Neural progenitor cell (in vitro differentiated cells): ENCODE measurements around the gene ADAM11. TPM values are rescaled to one million over a fixed set of nuclear protein-coding genes. Genes with fewer than 3 reads are reported as not detected.

ENCODE experiments used
- DNase-seq: peaks from one replicate; pipeline ENCODE4 v3.0.0-alpha.2; 2016; ENCODE audit warnings: low spot score
- H2AFZ ChIP-seq: fragments of 200-600 bp; sonication (generic); replicated peaks from 2 replicates; pipeline ENCODE4 v1.6.1; 2016; ENCODE audit warnings: antibody characterized with exemption
- H3F3A ChIP-seq: fragments of 200-600 bp; sonication (generic); 2 replicates; pipeline ENCODE4 v1.6.1; 2016; ENCODE audit warnings: antibody characterized with exemption, low read depth
- H3K27ac ChIP-seq: fragments of 200-600 bp; sonication (generic); 2 replicates; pipeline ENCODE4 v1.5.1; 2016; ENCODE audit warnings: mild to moderate bottlenecking
- H3K27me3 ChIP-seq: fragments of 200-600 bp; sonication (generic); 2 replicates; pipeline ENCODE4 v1.6.1; 2016; ENCODE audit warnings: mild to moderate bottlenecking, moderate library complexity
- H3K36me3 ChIP-seq: fragments of 200-600 bp; sonication (generic); 2 replicates; pipeline ENCODE4 v1.5.1; 2016
- H3K4me1 ChIP-seq: fragments of 200-600 bp; sonication (generic); 2 replicates; pipeline ENCODE4 v1.6.1; 2016; ENCODE audit warnings: mixed run types
- H3K4me2 ChIP-seq: fragments of 200-600 bp; sonication (generic); 2 replicates; pipeline ENCODE4 v1.6.1; 2016
- H3K4me3 ChIP-seq: fragments of 200-600 bp; sonication (generic); 2 replicates; pipeline ENCODE4 v1.5.1; 2016
- H3K79me2 ChIP-seq: fragments of 200-600 bp; sonication (generic); 2 replicates; pipeline ENCODE4 v1.6.1; 2016; ENCODE audit warnings: low read depth
- H3K9ac ChIP-seq: fragments of 200-600 bp; sonication (generic); 2 replicates; pipeline ENCODE4 v1.6.1; 2016
- H3K9me3 ChIP-seq: fragments of 200-600 bp; sonication (generic); 2 replicates; pipeline ENCODE4 v1.5.1; 2016; ENCODE audit warnings: low read depth
- H4K20me1 ChIP-seq: fragments of 200-600 bp; sonication (generic); 2 replicates; pipeline ENCODE4 v1.6.1; 2016; ENCODE audit warnings: low read depth
- H3K27ac Mint-ChIP-seq: 3 replicates; pipeline ENCODE4 v1.8.0; 2021; ENCODE audit warnings: mixed read lengths
- H3K27me3 Mint-ChIP-seq: 2 replicates; pipeline ENCODE4 v1.8.0; 2022; ENCODE audit warnings: low read depth, mild to moderate bottlenecking, inconsistent platforms, moderate library complexity, mixed read lengths; ENCODE audit not compliant: insufficient read depth
- H3K36me3 Mint-ChIP-seq: 3 replicates; pipeline ENCODE4 v1.8.0; 2021; ENCODE audit warnings: mixed read lengths
- H3K4me1 Mint-ChIP-seq: 3 replicates; pipeline ENCODE4 v1.8.0; 2021; ENCODE audit warnings: mixed read lengths
- H3K4me3 Mint-ChIP-seq: 3 replicates; pipeline ENCODE4 v1.8.0; 2021; ENCODE audit warnings: mild to moderate bottlenecking, moderate library complexity, mixed read lengths
- H3K9me3 Mint-ChIP-seq: 3 replicates; pipeline ENCODE4 v1.8.0; 2020; ENCODE audit warnings: mixed read lengths
- CTCF ChIP-seq: fragments of 200-600 bp; sonication (generic); IDR thresholded peaks from 2 replicates; pipeline ENCODE4 v1.5.1; 2017; ENCODE audit warnings: antibody characterized with exemption, mild to moderate bottlenecking
- EZH2 ChIP-seq: fragments of 200-600 bp; sonication (generic); IDR thresholded peaks from 2 replicates; pipeline ENCODE4 v1.6.1; 2017; ENCODE audit warnings: antibody characterized with exemption, mild to moderate bottlenecking, moderate library complexity
- EZH2phosphoT487 ChIP-seq: fragments of 200-600 bp; sonication (generic); IDR thresholded peaks from 2 replicates; pipeline ENCODE4 v1.6.1; 2017; ENCODE audit warnings: antibody characterized with exemption
- total RNA-seq: library from RNA; depleted of rRNA; stranded (reverse); fragments of >200 nt; gene quantifications from 2 replicates; pipeline ENCODE4 v1.2.3, GENCODE V29; 2015; ENCODE audit warnings: low replicate concordance

ADAM11 gene
- total RNA-seq, 1 donor from 2014 or later = 1.4 TPM

DNA sequence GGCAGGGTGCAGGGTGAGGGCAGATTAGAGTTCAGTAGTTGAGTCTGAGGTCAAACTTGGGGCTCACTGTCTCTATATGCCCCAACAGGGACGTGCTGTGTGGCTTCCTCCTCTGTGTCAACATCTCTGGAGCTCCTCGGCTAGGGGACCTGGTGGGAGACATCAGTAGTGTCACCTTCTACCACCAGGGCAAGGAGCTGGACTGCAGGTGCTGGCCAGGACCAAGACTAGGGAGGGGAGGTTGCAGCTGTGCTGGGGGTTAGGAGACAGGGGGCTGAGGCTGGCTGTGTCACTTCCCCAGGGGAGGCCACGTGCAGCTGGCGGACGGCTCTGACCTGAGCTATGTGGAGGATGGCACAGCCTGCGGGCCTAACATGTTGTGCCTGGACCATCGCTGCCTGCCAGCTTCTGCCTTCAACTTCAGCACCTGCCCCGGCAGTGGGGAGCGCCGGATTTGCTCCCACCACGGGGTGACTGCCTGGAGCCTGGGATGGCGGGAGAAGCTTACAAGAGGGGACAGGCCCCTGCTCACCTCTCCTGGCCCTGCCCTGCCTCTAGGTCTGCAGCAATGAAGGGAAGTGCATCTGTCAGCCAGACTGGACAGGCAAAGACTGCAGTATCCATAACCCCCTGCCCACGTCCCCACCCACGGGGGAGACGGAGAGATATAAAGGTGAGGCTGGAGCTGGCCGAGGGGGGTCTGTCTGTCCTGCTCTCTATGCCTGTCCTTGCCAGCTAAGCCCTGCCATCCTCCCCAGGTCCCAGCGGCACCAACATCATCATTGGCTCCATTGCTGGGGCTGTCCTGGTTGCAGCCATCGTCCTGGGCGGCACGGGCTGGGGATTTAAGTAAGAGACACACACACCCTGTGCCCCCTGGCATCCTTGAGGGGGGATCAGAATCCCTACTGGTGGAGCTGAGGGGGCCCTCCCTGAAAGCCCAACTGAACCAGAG, 18.9 kb downstream of the ADAM11 start:
- no peak for TF ChIP-seq EZH2
- no peak for TF ChIP-seq CTCF
- TF ChIP-seq EZH2phosphoT487 = no peak
- H3K4me1 Mint-ChIP-seq = peaks cover 16% of the 10 kb centered on the region
- no peak overlapping the region for H2AFZ ChIP-seq
- H3K4me2 ChIP-seq = no peak overlapping the region
- H3K9me3 ChIP-seq = no peaks in the 10 kb centered on the region
- H3K36me3 Mint-ChIP-seq = no peaks in the 10 kb centered on the region
- H3K27ac ChIP-seq = no peak overlapping the region
- peaks cover 3% of the 10 kb centered on the region for H3K9me3 Mint-ChIP-seq
- no peak overlapping the region for H3K27ac Mint-ChIP-seq
- H3K79me2 ChIP-seq = no peaks in the 10 kb centered on the region
- no peak overlapping the region for H3K4me3 ChIP-seq
- H3K27me3 ChIP-seq = peaks cover 20% of the 10 kb centered on the region
- H3K27me3 Mint-ChIP-seq = peaks cover 7% of the 10 kb centered on the region
- H3F3A ChIP-seq = peaks cover 14% of the 10 kb centered on the region
- DNase-seq = no peak
- H3K36me3 ChIP-seq = no peaks in the 10 kb centered on the region
- no peak overlapping the region for H3K9ac ChIP-seq
- peak overlapping the region; percentile 55 for H3K4me3 Mint-ChIP-seq
- H4K20me1 ChIP-seq = no peaks in the 10 kb centered on the region
- H3K4me1 ChIP-seq = peaks cover 16% of the 10 kb centered on the region

DNA sequence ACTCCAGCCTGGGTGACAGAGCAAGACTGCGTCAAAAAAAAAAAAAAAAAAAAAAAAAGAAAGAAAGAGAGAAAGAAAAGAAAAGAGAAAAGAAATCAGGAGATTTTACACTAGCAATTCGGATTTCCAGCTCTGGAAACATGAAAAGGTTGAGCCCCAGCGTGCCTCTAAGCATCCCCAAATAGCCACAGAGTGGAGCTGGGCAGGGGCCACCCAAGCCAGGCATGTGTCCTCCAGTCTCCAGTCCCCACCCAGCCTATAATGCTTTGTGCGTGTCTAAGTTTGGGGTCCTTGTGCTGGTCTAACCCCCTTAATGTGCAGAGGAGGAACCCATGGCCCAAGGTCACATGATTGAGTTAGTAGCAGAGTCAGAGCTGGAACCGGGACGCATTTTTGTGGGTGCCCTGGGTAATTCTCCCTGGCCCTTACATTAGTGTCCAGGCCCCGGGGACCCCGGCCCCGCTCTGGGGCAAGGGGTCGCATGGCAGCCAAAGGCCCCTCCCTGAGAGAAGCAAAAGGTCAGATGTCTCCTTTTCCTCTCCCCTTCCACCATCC, 19.9 kb downstream of the ADAM11 start:
- Histone ChIP-seq H3K4me2 (peak overlapping the region; percentile 81), H3K4me1 (peaks cover 17% of the 10 kb centered on the region), H3K9ac (no peak overlapping the region), H3K9me3 (no peaks in the 10 kb centered on the region), H3K79me2 (no peaks in the 10 kb centered on the region), H3F3A (peaks cover 16% of the 10 kb centered on the region), H4K20me1 (no peaks in the 10 kb centered on the region), H3K27ac (no peak overlapping the region), H3K4me3 (peak overlapping the region; percentile 60), H3K27me3 (peaks cover 20% of the 10 kb centered on the region), H2AFZ (peak overlapping the region; percentile 75), H3K36me3 (no peaks in the 10 kb centered on the region)
- no peak for DNase-seq
- no peak for TF ChIP-seq EZH2
- TF ChIP-seq EZH2phosphoT487 = no peak
- TF ChIP-seq CTCF = no peak
- Mint-ChIP-seq H3K9me3 (no peaks in the 10 kb centered on the region), H3K4me3 (peak overlapping the region; percentile 46), H3K27me3 (peaks cover 7% of the 10 kb centered on the region), H3K36me3 (no peaks in the 10 kb centered on the region), H3K4me1 (peaks cover 18% of the 10 kb centered on the region), H3K27ac (no peak overlapping the region)

- H3K27me3 Mint-ChIP-seq = peaks cover 7% of the 10 kb centered on the region
- peak; percentile 85 for DNase-seq
- Histone ChIP-seq H3K27me3 (peaks cover 20% of the 10 kb centered on the region), H3K9me3 (no peaks in the 10 kb centered on the region), H3K79me2 (no peaks in the 10 kb centered on the region), H3F3A (peaks cover 16% of the 10 kb centered on the region), H3K36me3 (no peaks in the 10 kb centered on the region), H2AFZ (peak overlapping the region; percentile 75), H3K4me3 (peak overlapping the region; percentile 60), H4K20me1 (no peaks in the 10 kb centered on the region), H3K9ac (no peak overlapping the region), H3K27ac (no peak overlapping the region), H3K4me2 (peak overlapping the region; percentile 81), H3K4me1 (peaks cover 17% of the 10 kb centered on the region)
- H3K4me3 Mint-ChIP-seq = peak overlapping the region; percentile 46
- H3K36me3 Mint-ChIP-seq = no peaks in the 10 kb centered on the region
- peak; percentile 81 for TF ChIP-seq CTCF
- TF ChIP-seq EZH2phosphoT487 = no peak
- no peaks in the 10 kb centered on the region for H3K9me3 Mint-ChIP-seq
- peak overlapping the region; percentile 33 for H3K27ac Mint-ChIP-seq
- H3K4me1 Mint-ChIP-seq = peaks cover 18% of the 10 kb centered on the region
Observed at GRCh38 chr17:44779211-44780025, 20.6 kb downstream of the ADAM11 start.
